HT1080 (cell line): ENCODE results near the gene MISP3. TPM values are rescaled to one million over a fixed set of nuclear protein-coding genes. Genes with fewer than 3 reads are reported as not detected.

Experiments used
- DNase-seq: peaks from one replicate; pipeline ENCODE4 v3.0.0-alpha.2; 2015; ENCODE audit warnings: low read depth
- total RNA-seq: library from RNA; depleted of rRNA; stranded (reverse); fragments of >200 nt; shearing (Covaris generic); gene quantifications from 2 replicates; pipeline ENCODE4 v1.2.3, GENCODE V29; 2014

The MISP3 gene
- total RNA-seq, 1 experiment from 2014 or later, result 1.5 TPM

DNA sequence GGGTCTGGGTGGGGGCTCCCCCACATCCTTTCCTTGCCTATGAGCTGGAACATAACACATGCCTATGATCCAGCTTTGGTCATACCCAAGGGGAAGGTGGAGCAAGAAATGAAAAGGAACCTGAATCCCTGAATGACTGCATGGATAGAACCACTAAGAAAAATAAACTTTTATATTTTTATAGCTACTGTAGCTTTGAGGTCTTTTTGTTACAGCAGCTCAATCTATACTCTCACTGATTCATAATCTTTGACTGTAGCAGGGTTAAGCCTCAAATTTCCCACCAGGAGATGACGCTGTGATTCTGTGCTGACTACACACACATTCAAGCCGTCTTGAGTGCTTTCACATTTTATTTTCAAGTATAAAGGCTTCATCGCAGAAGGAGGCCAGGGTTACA, 19.6 kb upstream of the MISP3 start:
- no peak for DNase-seq

DNA sequence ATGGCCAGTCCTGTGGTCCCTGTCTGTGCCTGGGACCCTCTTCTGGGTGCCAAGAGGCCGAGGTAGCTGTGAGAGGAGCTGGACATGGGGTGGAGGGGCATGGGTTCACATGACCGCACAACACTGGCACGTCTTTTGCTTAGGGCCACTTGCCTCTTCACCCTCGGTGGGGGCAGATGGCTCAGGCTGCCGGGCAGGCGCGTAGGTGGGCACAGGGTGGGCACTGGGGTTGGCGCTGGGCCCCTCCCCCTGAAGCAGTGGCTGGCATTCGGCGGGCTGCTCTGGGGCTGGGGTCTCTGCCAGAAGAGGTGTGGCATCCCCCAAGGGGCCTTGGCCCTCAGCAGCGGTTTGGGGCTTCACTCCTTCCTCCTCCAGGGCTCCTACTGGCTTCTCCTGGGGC, 19.1 kb upstream of the MISP3 start:
- no peak for DNase-seq

DNA sequence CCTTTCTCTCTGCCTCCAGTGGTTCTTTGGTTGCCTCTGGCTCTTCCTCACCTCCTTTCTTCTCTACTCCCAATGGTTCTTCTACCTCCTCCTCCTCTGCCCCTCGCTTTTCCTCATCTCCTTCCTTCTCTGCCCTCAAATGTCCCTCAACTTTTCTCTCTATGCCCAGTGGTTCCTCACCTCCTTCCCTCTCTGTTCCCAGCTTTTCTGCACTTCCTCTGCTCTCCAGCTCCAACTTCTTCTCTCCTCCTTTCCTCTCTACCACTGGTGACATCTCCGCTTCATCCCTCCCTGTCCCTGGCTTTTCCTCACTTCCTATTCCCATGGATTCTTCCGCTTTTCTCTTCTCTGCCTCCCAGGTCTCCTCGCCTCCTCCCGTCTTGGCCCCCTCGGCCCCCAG, 18.5 kb upstream of the MISP3 start:
- DNase-seq, result no peak

DNA sequence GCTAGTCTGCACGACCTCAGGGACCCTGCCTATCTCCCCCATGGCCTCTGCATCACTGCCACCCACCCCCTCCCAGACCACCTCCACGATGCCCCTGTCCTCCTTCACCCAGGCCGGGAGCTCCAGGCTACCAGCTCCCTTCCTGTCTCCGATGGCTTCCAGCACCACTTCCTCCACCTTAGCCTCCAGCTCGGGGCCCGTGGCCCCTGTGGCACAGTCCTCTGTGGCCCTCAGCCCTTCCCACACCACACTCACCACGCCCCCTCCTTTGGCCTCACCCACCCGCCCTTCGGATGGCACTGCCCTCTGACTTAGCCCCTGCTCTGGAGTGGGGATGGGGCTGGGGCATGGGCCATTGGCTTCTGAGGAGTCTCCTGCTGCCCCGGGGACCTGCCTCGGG, 17.9 kb upstream of the MISP3 start:
- DNase-seq, result no peak

DNA sequence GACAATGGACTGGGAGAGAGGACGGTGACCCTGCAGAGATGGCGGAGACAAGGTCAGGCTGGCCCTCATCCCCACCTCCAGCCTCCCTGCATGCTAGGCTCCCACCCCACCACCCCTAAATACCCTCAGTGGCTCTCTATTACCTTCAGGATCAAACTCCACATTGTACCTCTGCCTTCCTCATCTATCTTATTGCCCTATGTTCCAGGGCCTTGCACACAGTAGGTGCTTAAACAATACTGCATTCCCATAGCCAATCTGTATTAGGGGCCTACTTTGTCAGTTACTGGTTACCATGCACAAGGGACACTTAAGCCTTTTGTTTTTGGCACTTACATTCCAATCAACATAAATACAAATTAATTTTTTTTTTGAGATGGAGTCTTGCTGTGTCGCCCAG, 17.2 kb upstream of the MISP3 start:
- DNase-seq, result no peak

DNA sequence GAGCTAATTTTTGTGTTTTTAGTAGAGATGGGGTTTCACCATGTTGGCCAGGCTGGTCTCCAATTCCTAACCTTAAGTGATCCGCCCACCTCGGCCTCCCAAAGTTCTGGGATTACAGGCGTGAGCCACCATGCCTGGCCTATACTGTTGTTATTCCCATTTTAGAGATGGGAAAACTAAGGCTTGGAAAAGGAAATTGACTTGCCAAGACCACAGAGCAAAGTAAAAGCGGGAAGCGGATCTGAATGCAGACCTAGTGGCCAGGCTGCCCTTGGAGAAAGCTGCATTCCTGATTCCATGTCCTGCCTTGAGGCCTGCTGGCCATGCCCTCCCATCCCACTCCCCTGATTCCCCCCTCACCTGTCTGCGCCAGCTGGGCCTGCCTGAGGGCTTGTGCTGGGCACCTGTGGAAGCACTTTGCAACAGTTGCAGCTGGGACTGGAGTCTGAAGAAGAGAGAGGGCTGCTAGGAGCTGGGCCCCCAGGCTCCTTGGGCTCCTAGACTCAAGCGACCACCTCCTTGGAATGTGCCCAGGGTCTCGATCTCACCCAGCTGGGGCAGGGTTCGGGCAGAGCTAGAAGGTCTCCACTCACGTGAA, 16.4 kb upstream of the MISP3 start:
- DNase-seq, result no peak

DNA sequence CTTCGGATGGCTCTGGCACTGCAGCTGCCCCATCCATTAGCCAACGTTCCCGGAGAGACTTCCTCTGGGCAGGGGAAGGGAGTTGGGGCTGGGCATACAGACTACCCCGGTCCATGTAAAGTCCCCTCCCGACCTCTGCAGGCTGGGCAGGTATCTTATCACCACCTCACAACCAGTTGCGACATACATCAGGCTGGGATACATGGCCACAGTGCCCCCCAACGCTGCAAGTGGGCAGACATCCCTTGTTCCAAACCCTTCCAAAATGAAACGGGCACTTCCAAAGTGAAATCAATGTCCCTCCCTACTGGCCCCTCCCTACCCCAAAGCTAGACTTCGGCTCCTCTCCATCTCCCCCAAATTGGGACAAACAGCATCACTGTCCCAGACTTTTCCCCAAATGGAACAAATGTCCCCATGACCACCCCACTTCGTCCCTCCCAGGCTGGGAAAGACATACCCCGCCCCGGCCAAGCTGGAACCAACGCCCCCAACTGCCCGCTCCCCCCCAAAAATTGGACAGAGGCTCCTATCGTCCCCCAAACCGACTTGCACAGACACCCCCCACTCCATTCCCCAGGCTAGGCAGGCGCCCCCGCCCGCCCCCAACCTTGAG, 15.7 kb upstream of the MISP3 start:
- DNase-seq, result no peak

DNA sequence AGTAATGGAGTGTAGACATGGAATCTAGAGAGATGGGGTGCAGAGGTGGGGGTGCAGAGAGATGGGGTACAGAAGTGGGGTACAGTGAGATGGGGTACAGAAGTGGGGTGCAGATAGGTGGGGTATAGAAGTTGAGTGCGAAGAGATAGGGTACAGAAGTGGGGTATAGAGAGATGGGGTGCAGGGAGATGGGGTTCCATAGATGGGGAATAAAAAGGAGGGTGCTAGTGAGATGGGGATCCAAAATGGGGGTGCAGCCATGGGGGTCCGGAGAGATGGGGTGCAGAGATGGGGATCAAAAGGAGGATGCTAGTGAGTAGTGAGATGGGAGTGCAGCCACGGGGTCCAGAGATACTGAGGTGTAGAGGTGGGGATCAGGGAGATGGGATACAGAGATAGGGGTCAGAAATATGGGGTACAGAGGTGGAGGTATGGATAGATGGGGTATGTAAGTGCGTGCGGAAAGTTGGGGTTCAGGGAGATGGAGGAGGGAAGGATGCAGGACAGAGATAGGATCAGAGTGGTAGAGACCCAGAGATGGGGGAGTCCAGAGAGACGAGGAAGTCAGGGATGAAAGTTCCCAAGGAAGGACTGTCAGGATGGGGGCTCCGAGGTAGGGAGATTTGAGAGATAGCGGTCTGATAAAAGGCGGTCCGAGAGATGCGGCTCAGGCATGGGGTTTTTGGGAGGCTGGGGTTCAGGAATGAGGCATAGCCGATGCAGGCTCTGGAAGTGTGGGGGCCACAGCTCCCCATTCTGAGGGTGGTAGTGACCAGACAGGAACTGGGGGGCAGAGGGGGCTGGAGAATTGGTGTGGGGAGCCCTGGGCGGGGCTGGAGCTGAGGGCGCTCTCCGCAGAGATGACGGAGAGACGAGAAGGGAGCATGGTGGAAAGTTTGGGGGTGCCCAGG, 14.1 kb upstream of the MISP3 start:
- DNase-seq, result no peak

DNA sequence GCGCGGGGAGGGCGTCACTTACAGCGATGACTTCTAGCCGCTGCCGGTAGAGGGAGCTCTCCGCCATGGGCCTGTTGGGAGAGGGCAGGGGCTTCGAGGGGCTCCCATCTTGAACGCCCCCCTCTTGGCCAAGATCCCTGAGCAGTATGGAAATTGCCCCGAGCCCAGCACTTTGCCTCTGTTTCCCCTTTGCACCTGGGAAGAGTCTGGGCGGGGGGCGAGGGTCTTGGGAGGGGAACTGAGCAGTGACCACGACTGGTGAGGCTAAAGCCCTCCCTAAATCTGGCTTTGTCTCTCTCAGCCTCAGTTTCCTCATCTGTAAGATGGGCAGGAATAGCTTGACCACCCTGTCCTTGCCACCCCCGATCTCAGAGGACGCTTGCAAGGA, 13.5 kb upstream of the MISP3 start:
- DNase-seq, result no peak

DNA sequence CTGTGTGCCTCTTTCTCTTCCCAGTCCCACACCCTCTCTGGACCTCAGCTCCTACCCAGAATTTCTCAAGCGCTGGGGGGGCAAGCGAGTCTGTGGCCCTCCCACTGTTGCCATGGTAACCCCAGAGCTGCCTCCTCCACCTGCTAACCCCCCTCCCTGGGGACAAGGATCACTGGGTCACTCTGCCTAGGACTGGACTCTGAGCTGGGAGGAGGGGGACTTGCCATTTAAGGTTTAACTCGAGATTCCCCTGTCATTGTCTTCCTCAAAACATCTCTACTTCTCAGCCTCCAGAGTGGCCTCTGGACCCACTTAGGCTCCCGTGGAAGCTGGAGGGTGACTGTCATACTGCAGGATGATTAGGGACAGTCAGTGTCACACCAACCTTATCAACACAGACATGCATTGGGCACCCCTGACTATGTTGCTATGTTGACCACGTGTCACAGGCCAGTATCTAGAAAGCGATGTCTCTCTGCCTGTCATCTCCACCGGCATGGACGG, 12.9 kb upstream of the MISP3 start:
- no peak for DNase-seq

DNA sequence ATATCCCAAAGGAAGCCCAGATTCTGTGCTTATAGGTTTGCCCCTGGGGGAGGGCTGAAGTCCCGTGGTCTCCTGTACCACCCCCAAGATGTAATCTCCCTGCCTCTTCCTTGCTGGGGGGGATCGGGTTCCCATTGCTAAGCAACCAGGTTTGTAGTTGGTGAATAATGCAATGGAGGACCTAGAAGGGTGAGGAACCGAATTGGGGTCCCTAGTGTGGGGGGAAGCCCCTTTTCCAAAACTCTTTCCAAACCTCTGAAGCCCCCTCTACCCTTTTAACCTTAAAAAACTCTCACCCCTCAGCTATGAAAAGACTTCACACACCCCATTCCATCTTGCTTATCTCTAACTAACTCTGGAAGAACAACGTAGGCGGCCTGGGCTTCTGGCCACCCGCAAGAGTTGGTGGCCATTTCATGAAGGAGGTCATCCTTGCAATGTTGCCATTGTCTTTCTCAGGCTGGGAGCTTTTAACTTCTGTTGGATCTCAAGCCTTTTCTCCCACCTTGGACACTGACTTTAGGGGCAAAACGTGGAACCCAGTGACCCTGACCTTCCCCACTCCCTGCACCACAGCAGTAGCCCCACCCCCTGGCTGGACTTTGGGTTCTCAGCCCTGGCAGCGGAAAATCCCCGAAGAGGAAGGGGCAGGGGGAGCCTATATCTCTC, 11.4 kb upstream of the MISP3 start:
- no peak for DNase-seq

DNA sequence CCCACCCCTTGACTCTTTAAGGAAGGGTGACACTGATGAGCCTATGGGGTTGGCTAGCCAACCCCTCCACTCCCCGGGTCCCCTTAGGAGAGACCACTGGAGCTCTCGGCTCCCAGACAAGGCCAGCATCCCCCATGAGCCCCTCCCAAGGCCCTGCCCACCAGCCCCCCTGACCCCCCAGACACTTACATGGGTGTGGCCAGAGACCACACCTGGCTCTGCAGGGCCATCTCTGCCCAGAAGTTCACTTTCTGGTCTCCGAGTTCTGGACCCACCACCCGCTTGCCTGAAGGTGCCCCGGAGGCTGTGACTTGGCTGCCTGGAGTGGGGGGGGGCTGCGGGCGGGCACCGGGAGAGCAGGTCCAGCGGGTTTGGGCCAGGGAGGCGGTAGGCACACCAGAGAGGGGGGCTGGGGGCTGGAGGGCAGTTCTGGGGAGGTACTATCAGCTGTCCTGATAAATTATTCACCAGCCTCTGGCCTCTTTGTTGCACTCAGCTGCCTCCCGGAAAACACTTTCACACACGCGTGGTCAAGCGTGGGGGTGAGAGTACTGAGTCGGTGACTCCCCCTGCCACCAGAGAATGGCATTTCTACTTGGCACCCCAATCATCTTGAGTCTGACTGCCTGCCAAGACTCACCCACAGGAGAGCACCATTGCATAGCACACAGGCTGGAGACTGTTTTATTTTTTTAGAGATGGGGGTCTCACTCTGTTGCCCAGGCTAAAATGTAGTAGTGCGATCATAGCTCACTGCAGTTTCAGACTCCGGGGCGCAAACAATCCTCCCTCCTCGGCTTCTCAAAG, 10.6 kb upstream of the MISP3 start, which contains the start of gene PALM3:
Gene PALM3, minus strand, starts transcription at position 326 of the 807 bp plus-strand sequence. Its CDS starts 96 bp downstream, at position 230.
- no peak for DNase-seq

DNA sequence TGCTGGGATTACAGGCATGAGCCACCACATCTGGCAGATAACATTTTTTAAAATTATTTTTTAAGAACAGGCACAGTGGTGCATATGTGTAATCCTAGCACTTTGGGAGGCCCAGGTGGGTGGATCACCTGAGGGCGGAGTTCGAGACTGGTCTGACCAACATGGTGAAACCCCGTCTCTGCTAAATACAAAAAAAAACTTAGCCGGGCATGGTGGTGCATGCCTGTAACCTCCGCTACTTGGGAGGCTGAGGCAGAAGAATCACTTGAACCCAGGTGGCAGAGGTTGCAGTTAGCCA, 10.1 kb upstream of the MISP3 start:
- no peak for DNase-seq

DNA sequence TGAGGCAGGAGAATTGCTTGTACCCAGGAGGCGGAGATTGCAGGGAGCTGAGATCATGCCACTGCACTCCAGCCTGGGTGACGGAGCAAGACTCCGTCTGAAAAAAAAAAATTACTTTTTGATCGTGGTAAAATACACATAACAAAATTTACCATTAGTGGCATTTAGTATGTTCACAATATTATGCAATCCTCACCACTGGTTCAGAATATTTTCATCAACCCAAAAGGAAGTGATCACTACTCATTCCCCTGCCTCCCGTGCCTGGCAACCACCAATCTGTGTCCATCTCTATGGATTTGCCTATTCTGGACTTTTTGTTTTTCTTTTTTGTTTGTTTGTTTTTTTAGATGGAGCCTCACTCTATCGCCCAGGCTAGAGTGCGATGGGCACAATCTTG, 9.5 kb upstream of the MISP3 start:
- DNase-seq, result no peak

DNA sequence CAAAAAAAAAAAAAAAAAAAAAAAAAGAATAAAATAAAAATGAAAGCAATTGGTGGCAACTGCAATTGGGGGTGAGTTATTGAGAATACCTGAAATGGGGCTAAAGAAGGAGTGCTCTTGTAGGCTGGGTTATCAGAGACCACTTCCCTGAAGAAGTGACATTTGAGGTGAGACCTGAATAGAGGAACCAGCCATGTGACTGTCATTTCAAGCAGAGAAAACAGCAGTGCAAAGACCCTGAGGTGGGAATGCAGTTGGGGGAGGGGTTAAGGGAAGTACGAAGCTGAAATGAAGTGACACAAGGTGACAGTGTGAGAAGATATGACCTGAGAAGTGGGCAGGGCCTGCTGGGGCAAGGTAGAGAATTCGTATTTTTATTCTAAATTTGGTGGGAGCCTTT, 6.5 kb upstream of the MISP3 start:
- no peak for DNase-seq

DNA sequence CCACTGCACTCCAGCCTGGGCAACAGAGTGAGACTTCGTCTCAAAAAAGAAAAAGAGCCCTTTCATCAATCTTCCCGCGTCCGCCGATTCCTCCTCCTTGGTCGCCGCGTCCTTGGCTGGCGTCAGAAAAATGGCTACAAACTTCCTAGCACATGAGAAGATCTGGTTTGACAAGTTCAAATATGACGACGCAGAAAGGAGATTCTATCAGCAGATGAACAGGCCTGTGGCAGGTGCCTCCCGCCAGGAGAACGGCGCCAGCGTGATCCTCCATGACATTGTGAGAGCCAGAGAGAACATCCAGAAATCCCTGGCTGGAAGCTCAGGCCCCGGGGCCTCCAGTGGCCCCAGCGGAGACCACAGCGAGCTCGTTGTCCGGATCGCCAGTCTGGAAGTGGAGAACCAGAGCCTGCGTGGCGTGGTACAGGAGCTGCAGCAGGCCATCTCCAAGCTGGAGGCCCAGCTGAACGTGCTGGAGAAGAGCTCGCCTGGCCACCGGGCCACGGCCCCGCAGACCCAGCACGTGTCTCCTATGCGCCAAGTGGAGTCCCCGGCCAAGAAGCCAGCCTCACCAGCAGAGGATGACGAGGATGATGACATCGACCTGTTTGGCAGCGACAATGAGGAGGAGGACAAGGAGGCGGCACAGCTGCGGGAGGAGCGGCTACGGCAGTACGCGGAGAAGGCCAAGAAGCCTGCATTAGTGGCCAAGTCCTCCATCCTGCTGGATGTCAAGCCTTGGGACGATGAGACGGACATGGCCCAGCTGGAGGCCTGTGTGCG, 2.1 kb upstream of the MISP3 start:
- no peak for DNase-seq

DNA sequence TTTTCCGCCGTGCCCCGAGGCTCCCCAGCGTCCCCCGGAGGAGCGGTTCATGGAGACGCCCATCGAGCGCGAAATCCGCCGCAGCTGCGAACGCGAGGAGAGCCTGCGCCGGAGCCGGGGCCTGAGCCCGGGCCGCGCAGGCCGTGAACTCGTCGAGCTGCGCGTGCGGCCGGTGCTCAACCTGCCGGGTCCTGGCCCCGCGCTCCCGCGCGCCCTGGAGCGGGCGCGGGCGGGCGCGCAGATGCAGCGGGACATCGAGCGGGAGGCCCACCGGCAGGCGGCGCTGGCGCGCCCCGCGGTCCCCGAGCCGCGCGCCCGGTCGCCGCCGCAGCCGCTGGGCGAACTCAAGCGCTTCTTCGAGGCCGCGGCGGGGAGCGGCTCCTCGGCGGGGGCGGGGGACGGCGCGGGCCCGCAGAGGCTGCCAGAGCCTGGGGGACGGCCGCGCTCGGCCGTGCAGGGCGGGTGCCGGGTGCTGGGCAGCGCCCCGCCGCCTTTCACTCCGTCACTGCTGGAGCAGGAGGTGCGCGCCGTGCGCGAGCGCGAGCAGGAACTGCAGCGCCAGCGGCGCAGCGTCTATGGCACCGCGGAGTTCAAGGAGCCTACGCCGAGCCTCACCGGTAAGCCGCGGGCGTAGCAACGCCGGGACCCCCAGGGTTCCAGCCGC, 807 bp downstream of the MISP3 start:
- DNase-seq, result peak; percentile 65

DNA sequence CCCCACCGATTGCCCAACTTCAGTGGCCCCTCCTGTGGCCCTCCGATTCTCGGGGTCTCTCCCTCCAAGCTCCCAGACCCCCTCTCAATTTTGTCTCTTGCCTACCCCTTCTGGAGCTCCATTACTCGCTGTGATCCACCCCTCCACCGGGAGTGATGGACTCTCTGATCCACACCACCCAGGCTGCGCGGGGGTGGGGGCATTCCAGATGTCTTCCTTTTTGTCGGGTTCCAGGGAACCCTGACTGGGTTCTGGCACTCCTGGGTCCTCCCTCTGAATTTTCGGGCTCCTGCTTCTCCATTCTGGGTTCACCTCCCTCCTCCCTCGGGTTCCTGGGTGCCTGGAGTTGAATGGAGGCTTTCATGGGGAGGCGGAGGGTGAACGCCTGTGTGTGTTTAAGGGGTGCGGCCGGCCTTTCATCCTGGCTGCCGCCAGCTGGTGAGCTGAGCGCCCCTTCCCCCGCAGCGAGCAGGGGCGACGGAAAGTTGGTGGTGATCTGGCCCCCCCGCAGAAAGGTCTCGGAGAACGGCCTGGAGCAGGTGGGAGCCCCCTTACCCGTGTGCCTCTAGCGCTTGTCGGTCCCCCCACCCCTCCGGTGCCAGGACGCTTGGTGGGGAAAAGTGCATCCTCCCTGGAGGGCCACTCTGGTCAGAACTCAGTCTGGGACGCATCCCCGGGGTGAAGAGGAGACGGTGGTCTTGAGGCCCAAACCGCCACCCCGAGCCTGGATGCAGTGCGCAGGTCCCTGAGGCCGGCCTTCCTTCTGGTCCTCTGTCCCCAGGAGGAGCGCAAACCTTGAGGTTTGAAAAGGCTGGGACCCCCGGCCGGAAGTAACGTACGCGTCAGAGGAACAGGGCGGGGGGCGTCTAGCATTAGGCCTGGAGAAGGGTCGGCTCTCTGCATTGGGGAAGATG, 1.6 kb downstream of the MISP3 start:
- no peak for DNase-seq

DNA sequence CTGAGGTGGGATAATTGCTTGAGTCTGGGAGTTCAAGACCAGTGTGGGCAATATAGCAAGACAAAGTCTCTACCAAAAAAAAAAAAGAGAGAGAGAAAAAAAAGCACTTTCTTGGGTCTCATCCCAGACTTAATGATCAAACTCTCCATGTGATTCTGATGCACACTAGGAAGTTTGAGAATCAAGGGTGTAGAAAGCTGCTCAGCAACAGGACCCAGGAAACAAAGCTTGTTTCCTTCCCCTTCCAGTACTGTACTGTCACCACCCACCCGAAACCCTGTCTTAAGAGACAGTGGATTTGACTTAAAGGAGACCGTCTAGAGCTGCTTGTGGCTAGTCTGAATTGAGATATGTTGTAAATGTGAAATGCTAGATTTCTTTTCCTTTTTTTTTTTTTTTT, 5.8 kb downstream of the MISP3 start:
- DNase-seq, result no peak
